ENCODE results near the gene FKBP1C.
"Not testable (repeated sequence)": the region's sequence is repeated elsewhere in the genome, so short reads cannot be mapped to it uniquely, and the experiment has no call there.

The FKBP1C gene

DNA sequence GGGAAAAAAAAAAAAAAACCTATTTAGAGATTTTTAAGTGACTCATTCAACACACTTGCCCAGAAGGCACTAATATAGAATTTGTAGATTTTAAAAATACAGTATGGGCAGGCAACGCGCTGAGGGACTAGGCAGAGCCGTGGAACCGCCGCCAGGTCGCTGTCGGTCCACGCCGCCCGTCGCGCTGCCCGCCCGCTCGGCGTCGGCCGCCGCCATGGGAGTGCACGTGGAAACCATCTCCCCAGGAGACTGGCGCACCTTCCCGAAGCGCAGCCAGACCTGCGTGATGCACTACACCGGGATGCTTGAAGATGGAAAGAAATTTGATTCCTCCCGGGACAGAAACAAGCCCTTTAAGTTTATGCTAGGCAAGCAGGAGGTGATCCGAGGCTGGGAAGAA lies at the start of gene FKBP1C:
TSS of gene FKBP1C (plus strand) at position 127 of the 400 bp plus-strand sequence.
- not testable (repeated sequence) for DNase-seq

DNA sequence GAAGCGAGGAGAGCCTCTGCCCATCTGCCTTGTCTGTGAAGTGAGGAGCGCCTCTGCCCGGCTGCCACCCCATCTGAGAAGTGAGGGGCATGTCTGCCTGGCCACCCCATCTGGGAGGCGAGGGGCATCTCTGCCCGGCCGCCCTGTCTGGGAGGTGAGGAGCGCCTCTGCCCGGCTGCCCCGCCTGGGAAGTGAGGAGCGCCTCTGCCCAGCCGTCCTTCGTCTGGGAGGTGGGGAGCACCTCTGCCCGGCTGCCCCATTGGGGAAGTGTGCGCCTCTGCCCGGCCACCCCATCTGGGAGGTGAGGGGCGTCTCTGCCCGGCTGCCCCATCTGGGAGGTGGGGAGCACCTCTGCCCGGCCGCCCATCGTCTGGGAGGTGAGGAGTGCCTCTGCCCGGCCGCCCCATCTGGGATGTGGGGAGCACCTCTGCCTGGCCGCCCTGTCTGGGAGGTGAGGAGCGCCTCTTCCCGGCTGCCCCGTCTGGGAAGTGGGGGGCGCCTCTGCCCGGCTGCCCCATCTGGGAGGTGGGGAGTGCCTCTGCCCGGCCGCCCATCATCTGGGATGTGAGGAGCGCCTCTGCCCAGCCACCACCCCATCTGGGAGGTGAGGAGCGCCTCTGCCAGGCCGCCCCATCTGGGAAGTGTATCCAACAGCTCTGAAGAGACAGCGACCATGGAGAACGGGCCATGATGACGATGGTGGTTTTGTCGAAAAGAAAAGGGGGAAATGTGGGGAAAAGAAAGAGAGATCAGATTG lies 47.0 kb upstream of the FKBP1C start:
- DNase-seq, result not testable (repeated sequence)

DNA sequence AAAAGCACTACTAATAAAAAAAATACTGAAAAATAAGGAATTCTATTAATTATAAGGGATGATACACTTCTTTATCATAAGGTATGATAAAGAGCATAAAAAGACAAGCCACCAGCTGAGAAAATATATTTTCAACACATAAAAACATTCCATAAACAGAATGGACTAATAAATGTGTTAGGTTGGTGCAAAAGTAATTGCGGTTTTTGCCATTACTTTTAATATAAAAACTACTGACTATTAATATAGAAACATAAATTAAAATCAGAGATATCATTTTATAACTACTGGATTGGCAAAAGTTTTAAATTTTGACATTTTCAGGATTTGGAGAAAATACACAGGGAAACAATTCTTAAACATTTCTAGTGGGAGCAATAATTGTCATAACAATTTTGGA lies 37.1 kb upstream of the FKBP1C start:
- DNase-seq, result no peak

DNA sequence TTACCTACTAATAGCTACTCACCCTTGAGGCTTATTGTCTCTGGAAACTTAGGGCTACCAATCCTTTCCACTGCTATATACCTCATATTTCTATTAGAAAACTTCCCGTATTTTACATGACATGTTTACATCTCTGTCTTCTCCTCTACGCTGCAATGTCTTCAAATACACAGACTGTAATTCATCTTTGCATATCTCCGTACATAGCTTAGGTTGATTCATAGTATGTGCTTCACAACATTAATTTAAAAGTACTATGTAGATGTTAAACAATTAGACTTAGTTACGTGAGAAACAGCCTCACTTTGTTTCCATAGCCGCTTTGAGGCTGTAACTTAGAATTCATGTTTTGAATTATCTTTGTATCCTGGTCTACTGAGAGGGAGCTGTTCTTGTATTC lies 35.1 kb upstream of the FKBP1C start:
- no peak for DNase-seq

DNA sequence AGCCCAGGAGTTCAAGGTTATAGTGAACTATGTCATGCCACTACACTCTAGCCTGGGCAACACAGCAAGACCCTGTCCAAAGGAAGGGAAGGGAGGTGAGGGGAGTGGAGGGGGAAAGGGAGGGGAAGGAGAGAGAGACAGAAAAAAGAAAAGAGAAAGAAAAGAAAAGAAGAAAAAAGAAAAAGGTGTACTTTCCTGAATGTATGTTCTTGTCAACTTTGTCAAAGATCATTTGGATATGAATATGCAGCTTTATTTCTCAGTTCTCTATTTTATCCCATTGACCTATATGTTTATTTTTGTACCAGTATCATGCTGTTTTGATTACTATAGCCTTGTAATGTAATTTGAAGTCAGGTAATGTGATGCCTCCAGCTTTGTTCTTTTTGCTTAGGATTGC lies 30.9 kb upstream of the FKBP1C start:
- DNase-seq, result no peak

DNA sequence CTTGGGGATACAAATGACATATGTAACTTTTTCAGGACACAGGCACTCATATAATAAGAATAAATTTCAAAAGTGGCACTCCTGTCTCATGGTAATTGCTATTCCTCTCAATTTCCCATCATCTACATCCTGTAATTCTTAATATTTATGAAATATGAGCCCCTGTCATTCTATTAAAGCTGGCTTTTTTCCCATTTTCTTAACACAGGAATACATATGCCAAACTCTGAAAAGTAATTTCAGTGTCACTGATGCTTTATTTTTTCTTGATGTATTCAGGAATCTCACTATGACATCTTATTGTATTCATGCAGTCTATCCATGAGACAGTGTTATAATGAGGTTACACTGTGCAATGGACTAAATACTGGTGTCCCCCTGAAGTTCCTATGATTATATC lies 24.3 kb upstream of the FKBP1C start:
- DNase-seq, result no peak

DNA sequence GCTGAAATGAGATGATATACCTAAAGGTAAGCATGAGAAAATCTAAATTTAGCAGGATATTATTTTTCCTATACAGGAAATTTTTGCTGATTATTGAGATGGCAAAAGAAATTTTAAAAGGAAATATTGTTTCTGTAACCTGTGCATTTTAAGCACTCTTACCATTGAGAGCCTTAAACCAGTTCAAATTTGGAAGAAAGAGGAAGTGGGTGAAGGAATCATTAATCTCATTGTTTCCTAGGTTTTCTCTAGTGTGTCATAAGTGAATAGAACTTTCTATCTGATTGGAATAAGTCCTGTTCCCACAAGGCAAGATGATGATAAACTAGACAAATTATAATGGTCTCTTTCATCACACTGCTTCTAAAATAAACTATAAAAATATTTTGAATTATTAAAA lies 22.4 kb upstream of the FKBP1C start:
- no peak for DNase-seq

DNA sequence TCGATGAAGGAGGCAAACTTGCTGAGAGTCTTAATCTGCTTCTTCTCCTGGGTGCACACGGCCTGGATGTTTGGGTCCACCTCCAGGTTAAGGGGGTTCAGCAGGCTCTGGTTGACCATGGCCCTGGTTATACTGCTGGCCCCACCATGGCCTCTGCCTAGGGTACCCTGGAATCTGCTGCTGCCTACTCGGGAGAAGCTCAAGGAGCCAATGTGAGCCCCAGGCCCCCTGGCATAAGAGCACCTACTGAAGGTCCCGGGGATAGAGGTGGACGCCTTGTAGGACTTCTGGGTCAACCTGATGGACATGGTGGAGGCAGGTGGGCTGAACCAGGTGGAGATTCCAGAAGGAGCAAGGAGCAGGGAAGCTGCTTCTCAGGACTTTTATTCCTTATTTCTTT lies 17.9 kb upstream of the FKBP1C start:
- DNase-seq, result no peak

DNA sequence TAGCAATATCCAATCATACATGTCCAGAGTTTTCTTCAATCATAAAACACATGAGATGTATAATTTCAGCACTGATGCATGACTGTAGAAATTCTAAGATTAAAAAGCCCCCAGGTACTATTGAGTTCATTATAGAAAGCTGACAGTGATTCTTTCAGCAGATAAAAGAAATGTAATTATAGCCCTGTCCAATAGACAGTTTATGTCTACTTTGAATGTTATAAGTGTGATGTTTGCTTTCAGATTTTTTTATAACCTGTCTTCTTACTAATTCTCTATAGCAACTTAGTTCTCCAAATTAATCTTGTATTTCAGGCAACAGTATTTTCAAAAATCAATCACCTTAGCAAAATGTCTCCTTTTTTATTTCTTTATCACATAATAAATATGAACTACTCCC lies 13.5 kb upstream of the FKBP1C start:
- DNase-seq, result no peak

DNA sequence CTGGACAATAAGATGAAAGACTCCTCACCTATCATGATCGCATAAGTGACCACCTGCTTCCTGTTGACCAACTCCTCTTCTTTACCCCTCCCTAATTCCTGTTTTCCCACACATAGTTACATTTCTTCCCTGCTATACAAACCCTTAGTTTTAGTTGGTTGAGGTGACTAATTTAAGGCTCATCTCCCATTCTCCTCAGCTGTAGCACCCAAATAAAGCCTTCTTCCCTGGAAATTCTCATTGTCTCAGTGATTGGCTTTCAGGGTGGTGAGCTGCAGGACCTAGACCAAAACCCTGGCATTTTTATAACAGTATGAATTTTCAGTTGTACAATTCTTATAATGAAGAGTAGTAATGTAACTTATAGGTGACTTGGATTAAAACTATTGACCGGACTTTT lies 2.1 kb downstream of the FKBP1C start:
- DNase-seq, result no peak

DNA sequence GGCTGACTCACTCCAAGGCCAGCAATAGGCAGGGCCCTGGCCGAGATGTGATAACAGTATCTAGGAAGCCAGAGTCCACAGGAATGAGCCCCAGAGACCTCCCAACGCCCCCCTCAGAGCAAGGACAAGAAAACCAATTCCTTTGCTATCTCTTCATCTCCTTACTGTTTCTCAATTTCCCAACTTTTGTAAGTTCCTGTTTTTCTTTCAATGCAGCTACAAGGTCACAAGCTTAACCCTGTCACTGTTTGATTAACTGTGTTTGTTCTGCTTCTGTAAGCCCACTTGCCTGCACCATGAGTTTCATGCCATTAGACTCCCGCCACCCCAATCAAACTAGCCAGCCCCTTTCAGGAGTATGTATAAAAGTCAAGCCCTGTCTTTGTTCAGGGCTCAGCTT lies 3.5 kb downstream of the FKBP1C start:
- DNase-seq, result no peak

DNA sequence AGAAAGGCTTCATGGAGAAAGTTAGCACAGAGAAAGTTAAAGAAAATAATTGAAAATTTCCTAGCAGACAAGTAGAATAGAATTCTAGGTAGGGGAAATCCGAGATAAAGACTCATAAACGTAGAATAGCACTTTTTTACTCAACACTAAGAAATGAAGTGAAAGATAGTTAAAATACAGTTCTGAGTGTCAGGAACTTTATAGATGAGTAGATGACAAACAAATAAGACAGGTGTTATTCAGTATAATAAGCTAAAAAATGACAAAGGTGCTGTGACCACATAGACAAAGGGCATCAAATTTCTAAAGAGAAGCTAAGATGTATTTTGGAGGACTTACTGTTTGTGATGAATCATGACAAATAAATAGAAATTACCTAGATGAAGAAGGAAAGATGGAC lies 12.9 kb downstream of the FKBP1C start:
- no peak for DNase-seq

DNA sequence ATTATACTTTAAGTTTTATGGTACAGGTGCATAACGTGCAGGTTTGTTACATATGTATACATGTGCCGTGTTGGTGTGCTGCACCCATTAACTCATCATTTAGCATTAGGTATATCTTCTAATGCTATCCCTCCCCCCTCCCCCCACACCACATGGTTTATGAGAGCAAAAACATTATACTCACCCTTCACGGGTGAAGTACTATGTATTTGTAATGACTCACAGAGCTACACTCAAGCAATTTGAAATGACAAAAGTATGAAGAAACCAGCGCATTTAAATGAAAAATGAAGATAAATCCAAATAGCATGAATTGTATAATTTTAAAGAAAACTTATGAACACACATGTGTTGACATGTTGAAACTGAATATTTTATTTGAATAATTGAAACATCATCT lies 14.7 kb downstream of the FKBP1C start:
- not testable (repeated sequence) for DNase-seq

DNA sequence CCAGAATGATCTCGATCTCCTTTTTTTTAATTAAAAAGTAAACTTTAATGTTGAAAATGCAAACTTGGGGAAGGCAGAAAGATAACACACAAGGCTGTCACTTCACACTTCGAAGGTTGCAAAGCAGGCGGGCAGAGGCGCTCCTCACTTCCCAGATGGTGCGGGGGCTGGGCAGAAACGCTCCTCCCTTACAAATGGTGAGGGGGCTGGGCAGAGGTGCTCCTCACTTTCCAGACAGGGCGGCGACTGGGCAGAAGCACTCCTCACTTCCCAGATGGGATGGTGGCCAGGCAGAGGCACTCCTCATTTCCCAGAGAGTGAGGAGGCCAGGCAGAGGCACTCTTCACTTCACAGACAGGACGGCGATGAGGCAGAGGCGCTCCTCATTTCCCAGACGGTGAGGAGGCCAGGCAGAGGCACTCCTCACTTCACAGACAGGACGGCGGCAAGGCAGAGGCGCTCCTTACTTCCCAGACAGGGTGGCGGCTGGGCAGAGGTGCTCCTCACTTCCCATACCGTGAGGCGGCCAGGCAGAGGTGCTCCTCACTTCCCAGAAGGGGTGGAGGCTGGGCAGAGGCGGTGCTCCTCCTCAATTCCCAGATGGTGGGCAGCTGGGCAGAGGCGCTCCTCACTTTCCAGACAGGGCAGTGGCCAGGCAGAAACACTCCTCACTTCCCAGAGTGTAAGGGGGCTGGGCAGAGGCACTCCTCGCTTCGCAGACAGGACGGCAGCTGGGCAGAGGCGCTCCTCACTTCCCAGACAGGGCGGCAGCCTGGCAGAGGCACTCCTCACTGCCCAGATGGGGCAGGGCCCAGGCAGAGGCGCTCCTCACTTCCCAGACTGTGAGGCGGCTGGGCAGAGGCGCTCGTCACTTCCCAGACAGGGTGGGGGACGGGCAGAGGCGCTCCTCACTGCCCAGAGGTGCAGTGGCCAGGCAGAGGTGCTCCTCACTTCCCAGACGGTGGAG lies 16.9 kb downstream of the FKBP1C start:
- DNase-seq, result not testable (repeated sequence)

DNA sequence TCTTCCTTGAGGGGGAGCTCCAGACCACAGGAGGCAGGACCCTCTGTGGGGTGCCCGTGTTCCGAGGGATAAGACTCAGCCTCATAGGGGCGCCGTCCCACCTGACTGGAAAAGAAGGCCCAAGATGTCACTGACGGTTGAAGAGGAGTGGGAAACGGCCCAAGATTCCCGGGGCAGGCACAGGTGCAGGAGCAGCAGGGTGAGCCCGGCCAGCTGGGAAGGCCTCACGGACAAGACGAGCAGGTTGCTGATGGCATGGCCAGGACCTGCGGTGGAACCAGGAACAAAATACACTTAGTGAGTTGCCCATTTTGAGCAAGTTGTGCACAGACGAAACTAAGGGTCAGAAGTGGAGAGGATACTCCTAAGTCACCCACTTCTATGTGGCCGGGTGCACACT lies 18.8 kb downstream of the FKBP1C start:
- not testable (repeated sequence) for DNase-seq

DNA sequence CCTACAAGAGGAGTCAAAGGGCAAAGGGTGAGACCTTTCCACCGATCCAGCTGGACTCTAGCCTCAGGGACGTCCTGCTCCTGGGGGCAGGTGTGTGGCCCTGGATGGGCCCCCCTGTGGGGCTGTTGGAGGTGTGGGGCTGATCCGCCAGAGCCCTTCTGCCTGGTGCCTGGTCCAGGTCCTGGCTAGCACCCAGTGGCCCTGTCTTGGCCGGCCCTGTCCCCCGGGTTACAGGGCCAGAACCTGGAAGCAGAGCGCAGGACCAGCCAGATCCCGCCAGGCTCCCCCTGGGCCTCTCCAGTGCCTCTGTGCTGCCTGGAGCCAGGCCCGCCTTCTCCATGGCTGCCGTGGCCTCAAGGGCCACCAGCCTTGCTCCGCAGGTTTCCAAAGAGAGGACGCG lies 19.2 kb downstream of the FKBP1C start:
- DNase-seq, result not testable (repeated sequence)

DNA sequence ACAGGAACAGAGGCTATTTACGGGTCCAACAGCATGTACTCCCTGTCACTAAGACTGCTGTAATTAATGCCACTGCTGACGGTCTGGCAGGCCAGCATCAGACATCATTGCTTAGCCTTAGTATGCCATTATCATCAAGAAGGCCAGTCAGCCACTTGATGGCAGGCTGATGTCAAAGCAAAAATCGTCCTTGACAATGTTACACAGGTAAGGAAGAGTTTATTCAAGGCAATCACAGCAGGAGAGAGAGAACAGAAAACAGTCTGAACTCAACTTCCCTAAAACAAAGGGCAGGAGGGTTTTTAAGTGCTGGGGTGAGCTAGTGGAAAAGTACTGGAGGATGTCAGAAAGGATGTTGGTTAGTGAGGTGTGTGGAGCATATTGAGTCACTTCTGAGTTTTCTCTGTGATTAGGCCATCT lies 25.1 kb downstream of the FKBP1C start:
- no peak for DNase-seq

DNA sequence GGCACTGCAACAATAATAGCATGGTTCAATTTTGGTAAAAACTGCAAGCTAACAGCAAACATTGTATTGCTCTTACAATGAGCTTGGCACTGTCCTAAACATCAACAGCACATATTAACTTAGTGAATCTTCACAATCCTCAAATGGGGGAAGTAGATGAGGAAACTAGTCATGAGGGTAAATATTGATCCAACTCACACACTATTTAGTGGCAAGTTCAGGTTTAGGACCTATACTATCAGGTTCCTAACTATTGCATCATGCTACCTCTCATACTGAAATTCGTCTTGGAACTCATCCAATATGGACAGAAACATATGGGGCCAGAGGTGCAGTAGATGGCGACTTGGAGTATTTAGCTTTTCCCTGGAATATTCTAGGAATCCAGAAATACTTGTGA lies 34.2 kb downstream of the FKBP1C start:
- DNase-seq, result no peak

DNA sequence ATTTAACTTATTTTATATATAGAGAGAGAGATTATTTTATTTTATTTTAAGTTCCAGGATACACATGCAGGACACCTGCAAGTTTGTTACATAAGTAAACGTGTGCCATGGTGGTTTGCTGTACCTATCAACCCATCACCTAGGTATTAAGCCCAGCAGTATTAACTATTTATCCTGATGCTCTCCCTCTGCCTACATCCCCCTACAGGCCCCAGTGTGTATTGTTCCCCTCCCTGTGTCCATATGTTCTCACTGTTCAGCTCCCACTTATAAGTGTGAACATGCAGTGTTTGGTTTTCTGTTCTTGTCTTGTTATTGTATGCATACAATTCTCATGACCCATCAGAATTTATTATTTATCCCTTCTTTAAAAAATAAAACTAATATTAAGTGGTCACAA lies 34.6 kb downstream of the FKBP1C start:
- DNase-seq, result no peak

DNA sequence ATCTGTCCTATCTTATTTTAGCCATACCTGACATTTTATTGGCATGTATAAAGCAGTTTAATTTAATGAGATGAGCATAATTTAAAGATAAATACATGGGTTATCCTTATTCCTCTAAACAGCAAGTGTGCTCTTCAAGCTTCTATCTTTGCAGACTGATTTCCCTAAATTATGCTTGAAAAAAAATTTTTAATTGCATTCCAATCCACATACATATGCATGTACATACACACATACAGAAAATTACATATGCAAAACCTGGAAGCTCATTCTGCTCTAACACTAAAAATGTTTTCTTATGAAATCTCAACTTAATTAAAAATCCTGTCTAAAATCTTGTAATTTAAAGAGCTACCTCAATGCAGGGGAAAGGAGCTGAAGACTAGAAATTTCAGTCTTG lies 35.3 kb downstream of the FKBP1C start:
- no peak for DNase-seq

DNA sequence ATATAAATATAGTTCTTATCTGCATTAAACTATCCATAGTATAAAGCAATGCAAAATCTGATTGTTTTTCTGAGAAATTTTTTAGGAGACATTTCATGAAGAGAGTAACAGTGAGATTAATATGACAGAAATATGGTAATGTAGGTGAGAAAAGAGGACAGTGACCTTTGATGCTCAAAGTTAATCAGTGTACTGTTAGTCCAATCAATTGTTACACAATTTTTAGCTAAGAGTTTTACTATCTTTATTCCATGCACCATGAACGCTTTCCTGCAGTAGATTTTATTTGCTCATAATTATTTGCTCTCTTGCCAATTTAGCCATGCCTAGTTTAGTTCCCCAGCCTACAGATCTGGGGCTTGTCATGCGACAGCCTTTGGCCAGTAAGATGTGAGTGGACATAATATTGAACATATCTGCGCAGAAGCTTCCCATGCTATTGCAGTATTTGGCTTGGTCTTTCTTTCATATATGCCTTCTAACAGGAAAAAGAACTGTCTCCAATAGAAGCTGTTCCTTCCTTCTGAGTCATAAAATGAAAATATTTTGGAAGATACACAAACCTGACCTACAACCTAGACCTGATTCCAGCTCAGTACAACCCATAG lies 38.7 kb downstream of the FKBP1C start:
- DNase-seq, result no peak

DNA sequence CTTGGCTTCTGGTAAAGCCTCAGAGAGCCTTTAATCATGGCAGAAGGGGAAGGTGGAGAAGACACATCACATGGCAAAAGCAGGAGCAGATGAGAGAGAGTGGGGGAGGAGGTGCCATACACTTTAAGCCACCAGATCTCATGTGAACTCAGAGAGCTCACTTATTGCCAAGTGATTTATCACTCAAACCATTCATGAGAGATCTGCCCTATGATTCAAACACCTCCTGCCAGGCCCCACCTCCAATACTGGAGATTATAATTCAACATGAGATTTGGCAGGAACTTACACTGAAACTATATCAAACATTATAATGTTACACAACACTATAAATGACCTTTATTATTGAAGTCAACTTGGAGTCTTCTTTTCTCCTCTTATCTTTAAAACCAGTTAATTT lies 47.9 kb downstream of the FKBP1C start:
- DNase-seq, result no peak

DNA sequence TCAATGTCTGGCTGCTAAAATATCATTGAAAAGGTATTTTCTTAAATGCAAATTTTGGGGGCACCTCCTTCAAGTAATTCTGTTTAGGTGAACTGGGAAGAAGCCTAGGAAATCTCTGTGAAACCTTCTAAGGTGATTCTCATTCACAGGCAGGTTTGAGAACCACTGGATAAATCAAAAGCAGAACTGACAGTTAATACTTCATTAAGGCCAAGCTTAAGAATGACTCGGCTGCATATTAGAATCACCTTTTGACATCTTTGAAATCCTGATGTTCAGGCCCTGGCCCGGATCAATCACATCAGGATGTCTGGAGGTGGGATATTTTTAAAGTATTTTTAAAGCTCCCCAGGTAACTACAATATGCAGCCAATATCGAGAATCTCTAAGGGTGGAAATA lies 50.6 kb downstream of the FKBP1C start:
- no peak for DNase-seq

All from CD4-positive, alpha-beta T cell treated with Interleukin-6 for 4 hours (primary cell).